ENCODE results near the gene CPA3. TPM values are rescaled to one million over a fixed set of nuclear protein-coding genes. Genes with fewer than 3 reads are reported as not detected.

CPA3 gene
- total and polyA plus RNA-seq, 2 donors (not counting 1 experiment from before 2014, with no cell fraction given) = not detected

DNA sequence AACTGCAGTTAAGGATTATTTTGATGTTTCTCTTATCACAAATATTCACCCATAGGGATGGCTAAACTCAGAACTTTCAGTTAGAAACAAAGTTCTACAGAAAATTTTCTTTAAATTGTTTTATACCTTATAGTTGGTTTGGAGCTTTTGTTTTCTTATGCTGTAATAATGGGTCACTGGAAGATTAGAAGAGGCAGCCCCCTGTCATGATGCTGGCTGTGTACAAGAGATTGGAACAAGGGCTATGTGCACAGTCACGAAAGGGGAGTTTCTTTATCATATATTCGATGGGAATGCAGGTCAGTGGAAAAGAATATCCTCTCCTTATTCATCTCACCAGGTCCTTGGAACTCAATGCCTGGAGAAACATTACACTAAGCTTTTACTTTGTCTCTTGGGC, 12.0 kb upstream of the CPA3 start:
- Histone ChIP-seq H3K27ac (ENCODE audit: low read length in 2 of 2) (no peak overlapping the region), H3K9me3 (ENCODE audit: control extremely low read depth in 1 of 3, control insufficient read depth in 2 of 3, insufficient read depth in 1 of 3, low read length in 2 of 3) (no peaks in the 10 kb centered on the region), H3K4me3 (ENCODE audit: control extremely low read depth in 1 of 5, extremely low read depth in 1 of 5, insufficient read depth in 1 of 5, low read depth in 2 of 5, low read length in 4 of 5) (no peak overlapping the region), H3K36me3 (replicated peaks in 1 of 2; ENCODE audit: control extremely low read depth in 1 of 2, control insufficient read depth in 1 of 2, extremely low read depth in 1 of 2, insufficient read depth in 2 of 2, low read length in 1 of 2) (no peaks in the 10 kb centered on the region), H4K20me1 (ENCODE audit: control insufficient read depth, insufficient read depth, low read length, poor library complexity, severe bottlenecking) (no peaks in the 10 kb centered on the region), H3K9ac (ENCODE audit: low read length) (no peak overlapping the region), H3K4me1 (ENCODE audit: control insufficient read depth in 2 of 2, insufficient read depth in 2 of 2, low read length in 2 of 2) (no peaks in the 10 kb centered on the region), H2AFZ (ENCODE audit: insufficient read depth, low read depth, low read length, poor library complexity, severe bottlenecking) (no peak overlapping the region), H3K79me2 (ENCODE audit: control insufficient read depth, insufficient read depth, low read length) (no peaks in the 10 kb centered on the region), H3K4me2 (replicated peaks; ENCODE audit: low read depth, low read length, poor library complexity, severe bottlenecking) (no peak overlapping the region), H3K27me3 (replicated peaks in 1 of 4; ENCODE audit: control extremely low read depth in 1 of 4, control insufficient read depth in 3 of 4, insufficient read depth in 4 of 4, low read length in 3 of 4) (peaks cover 0 to 2% (median 0%) of the 10 kb centered on the region in 4 experiments)
- ChIA-PET CTCF (interaction anchor here (1.0 to 1.3 kb wide), 4 partner anchors 9 to 90 kb away, joined by 3 to 16 read pairs (median 4); no protein-coding TSS in a partner anchor), POLR2A (no interaction called here)
- H3K27me3 Mint-ChIP-seq = peaks cover 20% of the 10 kb centered on the region
- no peak overlapping the region for H3K4me3 Mint-ChIP-seq
- no peaks in the 10 kb centered on the region for H3K9me3 Mint-ChIP-seq (ENCODE audit: insufficient read depth)
- DNase-seq (no peak), ATAC-seq (ENCODE audit: low read depth) (no peak)
- intact Hi-C loops (cut with micrococcal nuclease) = no loop called here
- no peaks in the 10 kb centered on the region for H3K4me1 Mint-ChIP-seq
- TF ChIP-seq CTCF (IDR thresholded peaks at IDR 0.05) = no peak
- TF ChIP-seq EZH2 (IDR thresholded peaks at IDR 0.05; ENCODE audit: borderline replicate concordance, insufficient read depth, low read depth, low read length, poor library complexity, severe bottlenecking) = no peak
- H3K27ac Mint-ChIP-seq = no peak overlapping the region
- no CpG with 5 or more reads among the region's 2 CpGs for WGBS (ENCODE audit: insufficient coverage)

DNA sequence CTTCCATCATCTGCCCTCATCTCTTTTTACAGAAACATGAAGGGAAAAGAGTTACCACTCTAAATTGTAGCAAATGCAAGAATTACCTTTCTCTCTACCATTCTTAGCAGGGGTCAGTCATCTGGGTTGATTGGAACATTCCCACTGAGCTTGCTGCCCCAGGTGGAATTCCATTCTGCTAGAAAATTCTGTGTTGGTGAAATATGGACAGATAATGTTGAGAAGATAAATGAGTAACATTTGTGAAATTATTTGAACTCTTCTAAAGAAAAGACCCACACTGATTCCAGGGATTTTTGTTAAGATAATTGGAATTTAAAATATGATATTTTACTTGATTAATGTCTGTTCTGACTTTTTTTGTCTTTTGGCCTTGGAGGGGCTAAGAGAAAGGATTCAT, 11.0 kb upstream of the CPA3 start:
- Histone ChIP-seq H3K4me1 (ENCODE audit: control insufficient read depth in 2 of 2, insufficient read depth in 2 of 2, low read length in 2 of 2) (no peaks in the 10 kb centered on the region), H3K4me2 (replicated peaks; ENCODE audit: low read depth, low read length, poor library complexity, severe bottlenecking) (no peak overlapping the region), H3K79me2 (ENCODE audit: control insufficient read depth, insufficient read depth, low read length) (no peaks in the 10 kb centered on the region), H4K20me1 (ENCODE audit: control insufficient read depth, insufficient read depth, low read length, poor library complexity, severe bottlenecking) (no peaks in the 10 kb centered on the region), H3K27me3 (replicated peaks in 1 of 4; ENCODE audit: control extremely low read depth in 1 of 4, control insufficient read depth in 3 of 4, insufficient read depth in 4 of 4, low read length in 3 of 4) (peaks cover 0 to 2% (median 0%) of the 10 kb centered on the region in 4 experiments), H2AFZ (ENCODE audit: insufficient read depth, low read depth, low read length, poor library complexity, severe bottlenecking) (no peak overlapping the region), H3K9ac (ENCODE audit: low read length) (no peak overlapping the region), H3K36me3 (replicated peaks in 1 of 2; ENCODE audit: control extremely low read depth in 1 of 2, control insufficient read depth in 1 of 2, extremely low read depth in 1 of 2, insufficient read depth in 2 of 2, low read length in 1 of 2) (no peaks in the 10 kb centered on the region), H3K9me3 (ENCODE audit: control extremely low read depth in 1 of 3, control insufficient read depth in 2 of 3, insufficient read depth in 1 of 3, low read length in 2 of 3) (no peaks in the 10 kb centered on the region), H3K4me3 (ENCODE audit: control extremely low read depth in 1 of 5, extremely low read depth in 1 of 5, insufficient read depth in 1 of 5, low read depth in 2 of 5, low read length in 4 of 5) (no peak overlapping the region), H3K27ac (ENCODE audit: low read length in 2 of 2) (no peak overlapping the region)
- H3K4me1 Mint-ChIP-seq = no peaks in the 10 kb centered on the region
- H3K27me3 Mint-ChIP-seq = peaks cover 20% of the 10 kb centered on the region
- no peak overlapping the region for H3K4me3 Mint-ChIP-seq
- no peak for ATAC-seq (ENCODE audit: low read depth)
- H3K27ac Mint-ChIP-seq = no peak overlapping the region
- ChIA-PET POLR2A (no interaction called here), CTCF (interaction anchor here (0.7 to 1.3 kb wide), 3 partner anchors 8 to 10 kb away, joined by 3 to 16 read pairs (median 4); no protein-coding TSS in a partner anchor)
- intact Hi-C loops (cut with micrococcal nuclease) = no loop called here
- TF ChIP-seq CTCF (IDR thresholded peaks at IDR 0.05) (no peak), EZH2 (IDR thresholded peaks at IDR 0.05; ENCODE audit: borderline replicate concordance, insufficient read depth, low read depth, low read length, poor library complexity, severe bottlenecking) (no peak)
- no peak for DNase-seq
- no peaks in the 10 kb centered on the region for H3K9me3 Mint-ChIP-seq (ENCODE audit: insufficient read depth)
